Stomach smooth muscle (tissue), 2 donors: Measurements from ENCODE around the gene VHLL.
A peak's percentile ranks its signal among the peaks of the same experiment; 100 is the strongest.
"Not testable (repeated sequence)": the region's sequence is repeated elsewhere in the genome, so short reads cannot be mapped to it uniquely, and the experiment has no call there.

ENCODE experiments used
- H3K27ac ChIP-seq: one replicate; pipeline ENCODE4 v1.7.0; 2013; ENCODE audit warnings: mild to moderate bottlenecking, low read length, inconsistent platforms
- H3K27me3 ChIP-seq, 2 donors: one replicate each; pipeline ENCODE4 v1.7.0; 2013; ENCODE audit warnings: low read length in 2 of 2; ENCODE audit not compliant: insufficient read depth in 2 of 2, control insufficient read depth in 1 of 2
- H3K36me3 ChIP-seq, 2 donors: one replicate each; pipeline ENCODE4 v1.7.0; 2013; ENCODE audit warnings: low read length in 2 of 2; ENCODE audit not compliant: control insufficient read depth in 2 of 2, insufficient read depth in 2 of 2
- H3K4me1 ChIP-seq: one replicate; pipeline ENCODE4 v1.7.0; 2013; ENCODE audit warnings: low read length; ENCODE audit not compliant: control insufficient read depth, insufficient read depth
- H3K4me3 ChIP-seq, 2 donors: one replicate each; pipeline ENCODE4 v1.7.0; 2013; ENCODE audit warnings: low read length in 2 of 2
- H3K9ac ChIP-seq, 2 donors: one replicate each; pipeline ENCODE4 v1.7.0; 2013; ENCODE audit warnings: low read length in 2 of 2, mild to moderate bottlenecking in 1 of 2
- H3K9me3 ChIP-seq, 2 donors: one replicate each; pipeline ENCODE4 v1.7.0; 2013; ENCODE audit warnings: low read length in 2 of 2; ENCODE audit not compliant: control insufficient read depth in 2 of 2
- donor health status: healthy.
- donor health status: Pancreatic carcinoma.

The VHLL gene

DNA sequence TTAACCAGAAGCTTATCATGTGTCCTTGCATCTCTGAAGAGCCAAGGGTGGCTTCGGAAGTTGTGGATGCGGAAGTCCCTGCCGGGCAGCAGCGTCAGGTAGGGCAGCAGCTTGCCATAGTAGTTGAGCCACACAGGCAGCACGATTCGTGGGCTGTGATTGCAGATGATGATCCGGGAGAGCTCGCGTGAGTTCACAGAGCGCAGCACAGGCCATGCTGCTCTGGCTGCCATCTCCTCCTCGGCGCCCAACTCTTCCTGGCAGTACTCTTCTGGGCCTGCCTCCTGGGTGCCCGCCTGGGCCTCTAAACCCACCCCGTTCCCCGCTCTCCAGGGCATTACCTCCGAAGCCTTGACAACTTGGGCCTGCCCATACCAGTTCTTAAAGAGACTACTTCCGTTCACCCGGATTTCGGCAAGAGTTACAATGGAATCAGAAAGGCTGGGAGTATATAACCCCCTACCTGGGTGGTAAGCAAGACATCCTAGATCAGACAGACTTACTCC lies at the start of gene VHLL:
VHLL (minus strand) TSS at position 456 of the 506 bp plus-strand sequence; CDS start at position 338, 118 bp downstream.
- Histone ChIP-seq H3K4me1 (peaks cover 16% of the 10 kb centered on the region), H3K36me3 (no peaks in the 10 kb centered on the region), H3K9me3 (no peaks in the 10 kb centered on the region), H3K4me3 (no peak within 1 kb of the TSS), H3K27me3 (no peaks in the 10 kb centered on the region), H3K27ac (no peak within 1 kb of the TSS), H3K9ac (no peak within 1 kb of the TSS)

DNA sequence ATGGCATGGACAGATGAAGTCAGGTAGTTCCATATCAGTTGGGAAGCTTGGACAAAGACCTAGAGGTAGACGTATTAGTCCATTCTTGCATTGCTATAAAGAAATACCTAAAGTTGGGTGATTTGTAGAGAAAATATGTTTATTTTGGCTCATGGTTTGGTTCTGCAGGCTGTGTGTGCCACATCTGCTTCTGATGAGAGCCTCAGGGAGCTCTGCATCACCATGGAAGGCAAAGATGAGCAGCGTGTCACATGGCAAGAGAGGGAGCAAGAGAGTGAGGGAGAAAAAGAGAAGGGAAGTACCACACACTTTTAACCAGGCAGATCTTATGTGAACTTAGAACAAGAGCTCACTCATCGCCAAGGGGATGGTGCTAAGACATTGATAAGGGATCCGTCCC lies 48.2 kb upstream of the VHLL start:
- peaks cover 0 to 5% of the 10 kb centered on the region in 2 donors for H3K27me3 ChIP-seq
- no peaks in the 10 kb centered on the region for H3K36me3 ChIP-seq
- no peaks in the 10 kb centered on the region for H3K4me1 ChIP-seq
- H3K4me3 ChIP-seq, result no peak overlapping the region
- no peaks in the 10 kb centered on the region for H3K9me3 ChIP-seq
- H3K9ac ChIP-seq, result no peak overlapping the region
- H3K27ac ChIP-seq, result no peak overlapping the region

- H3K4me1 ChIP-seq, result no peaks in the 10 kb centered on the region
- no peak overlapping the region for H3K9ac ChIP-seq
- H3K27me3 ChIP-seq, result peaks cover 0 to 5% of the 10 kb centered on the region in 2 donors
- no peaks in the 10 kb centered on the region for H3K36me3 ChIP-seq
- H3K4me3 ChIP-seq, result no peak overlapping the region
- no peaks in the 10 kb centered on the region for H3K9me3 ChIP-seq
- no peak overlapping the region for H3K27ac ChIP-seq
These were observed 47.5 kb upstream of the VHLL start for GRCh38 chr1:156346636-156347035.

DNA sequence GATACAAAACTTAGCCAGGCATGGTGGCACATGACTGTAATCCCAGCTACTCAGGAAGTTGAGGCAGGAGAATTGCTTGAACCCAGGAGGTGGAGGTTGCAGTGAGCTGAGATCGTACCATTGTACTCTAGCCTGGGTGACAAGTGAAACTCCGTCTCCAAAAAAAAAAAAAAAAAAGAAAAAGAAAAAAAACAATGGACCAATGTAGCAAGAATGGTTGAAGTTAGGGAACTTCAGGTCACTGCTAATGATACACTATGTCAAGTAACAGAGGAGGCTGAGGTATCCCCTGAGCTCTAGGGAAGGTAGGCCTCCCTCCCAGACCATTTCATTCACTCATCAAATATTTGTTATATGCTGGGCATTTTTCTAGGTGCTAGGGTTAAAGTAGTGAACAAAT lies 46.9 kb upstream of the VHLL start:
- H3K27me3 ChIP-seq, H3K9ac ChIP-seq, H3K36me3 ChIP-seq, H3K4me1 ChIP-seq, H3K9me3 ChIP-seq, H3K27ac ChIP-seq, H3K4me3 ChIP-seq: not testable (repeated sequence)

- Histone ChIP-seq H3K4me3 (no peak overlapping the region), H3K9me3 (no peaks in the 10 kb centered on the region), H3K9ac (no peak overlapping the region), H3K27me3 (peaks cover 0 to 5% of the 10 kb centered on the region in 2 donors), H3K36me3 (no peaks in the 10 kb centered on the region), H3K27ac (no peak overlapping the region), H3K4me1 (no peaks in the 10 kb centered on the region)
These were observed 45.3 kb upstream of the VHLL start for GRCh38 chr1:156344409-156344808.

DNA sequence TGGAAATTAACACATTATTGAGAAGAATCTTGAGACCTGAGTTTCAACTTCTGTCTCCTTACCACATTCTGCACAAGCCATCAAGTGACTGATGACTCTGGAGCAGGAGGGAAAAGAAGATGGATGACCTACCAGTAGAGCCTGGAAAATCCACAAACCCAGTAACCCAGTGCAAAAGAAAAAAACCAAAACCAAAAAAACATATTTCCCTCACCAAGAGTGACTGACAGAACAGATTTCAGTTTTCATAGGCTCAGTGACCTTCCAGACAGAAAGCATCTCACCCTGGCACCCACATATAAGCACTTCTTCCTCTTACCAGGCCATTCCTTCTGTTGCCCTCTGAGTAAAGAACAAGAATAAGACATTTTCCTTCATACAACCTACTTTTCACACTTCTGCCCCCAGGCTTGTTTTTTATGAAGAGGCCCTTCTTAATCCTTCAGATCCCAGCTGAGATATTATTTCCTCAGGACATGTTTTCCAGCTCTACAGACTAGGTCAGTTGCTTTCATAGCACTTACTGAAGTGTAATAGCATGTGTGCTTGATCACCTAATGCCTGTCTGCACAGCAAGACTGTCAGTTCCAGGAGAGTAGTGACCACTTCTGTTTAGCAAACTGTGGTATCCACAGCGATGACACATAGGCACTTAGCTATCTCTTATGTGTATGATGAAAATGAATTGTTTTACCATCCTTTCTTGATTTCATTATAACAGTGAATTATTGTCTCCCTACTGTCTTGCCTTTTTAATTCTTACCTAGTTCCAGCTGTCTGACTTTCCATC lies 43.3 kb upstream of the VHLL start:
- Histone ChIP-seq H3K27ac (no peak overlapping the region), H3K27me3 (peaks cover 0 to 3% of the 10 kb centered on the region in 2 donors), H3K4me1 (peaks cover under 1% of the 10 kb centered on the region), H3K9ac (no peak overlapping the region), H3K4me3 (no peak overlapping the region), H3K36me3 (no peaks in the 10 kb centered on the region), H3K9me3 (no peaks in the 10 kb centered on the region)

DNA sequence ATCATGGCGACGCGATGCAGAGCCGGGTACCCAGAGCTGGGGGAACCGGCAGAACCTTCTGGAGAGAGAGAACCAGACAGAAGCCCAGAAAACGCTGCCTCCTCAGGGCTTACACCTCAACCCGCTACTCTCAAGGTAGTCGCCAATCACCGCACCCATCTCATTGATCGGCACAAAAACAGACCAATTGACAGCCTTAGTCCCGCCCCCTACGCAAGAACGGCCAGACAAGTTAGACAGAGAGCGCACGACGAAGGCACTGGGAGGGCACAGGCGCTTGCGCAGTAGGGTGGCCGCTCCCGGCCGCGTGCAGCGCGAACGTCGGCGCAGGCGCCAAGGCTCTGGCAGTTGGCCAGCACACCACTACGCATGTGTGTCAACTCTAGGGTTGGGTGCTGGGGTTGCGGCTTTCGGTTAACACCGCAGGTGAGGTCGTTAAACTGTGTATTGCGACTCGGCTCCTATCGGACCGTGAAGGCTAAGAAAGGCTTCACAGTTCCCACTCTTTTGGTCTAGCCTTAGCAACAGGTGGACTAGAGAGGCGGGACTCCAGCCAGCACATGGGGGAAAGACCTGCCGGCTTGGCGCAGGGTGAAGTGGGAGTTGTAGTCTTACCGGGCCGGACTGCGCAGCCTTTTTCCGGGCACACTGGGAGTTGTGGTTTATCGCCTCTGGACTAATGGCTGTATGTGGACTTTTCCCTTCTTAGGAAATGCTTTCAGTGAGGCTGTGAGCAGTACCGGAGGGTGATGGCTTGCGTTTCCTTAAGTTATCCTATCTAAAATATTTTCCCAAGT lies 39.3 kb upstream of the VHLL start, which contains the start of the genes CCT3 and TSACC:
CCT3 (minus strand) TSS at position 113 of the 797 bp plus-strand sequence; CDS start at position 5, 108 bp downstream.
TSACC (plus strand) TSS at position 347 of the 797 bp plus-strand sequence. CDS start 1,232 bp downstream, outside the sequence.
- peak within 1 kb of the TSS; percentile 85 to 98 for H3K4me3 ChIP-seq
- peak within 1 kb of the TSS; percentile 76 for H3K27ac ChIP-seq
- peaks cover 14 to 18% of the 10 kb centered on the region in 2 donors for H3K36me3 ChIP-seq

GRCh38 chr1:156337888-156338179 lies 38.7 kb upstream of the VHLL start:
- Histone ChIP-seq H3K4me1 (peaks cover 14% of the 10 kb centered on the region), H3K9me3 (no peaks in the 10 kb centered on the region), H3K27ac (peak overlapping the region; percentile 76), H3K9ac (peak overlapping the region; percentile 76 to 93), H3K27me3 (no peaks in the 10 kb centered on the region), H3K36me3 (peaks cover 16 to 21% of the 10 kb centered on the region in 2 donors), H3K4me3 (peak overlapping the region; percentile 85 to 98)

More for the DNA sequence above, 39.3 kb upstream of the VHLL start, which contains the start of the genes CCT3 and TSACC:
- Histone ChIP-seq H3K27me3 (no peaks in the 10 kb centered on the region), H3K9ac (peak within 1 kb of the TSS; percentile 76 to 93), H3K4me1 (peaks cover 14% of the 10 kb centered on the region), H3K9me3 (no peaks in the 10 kb centered on the region)

DNA sequence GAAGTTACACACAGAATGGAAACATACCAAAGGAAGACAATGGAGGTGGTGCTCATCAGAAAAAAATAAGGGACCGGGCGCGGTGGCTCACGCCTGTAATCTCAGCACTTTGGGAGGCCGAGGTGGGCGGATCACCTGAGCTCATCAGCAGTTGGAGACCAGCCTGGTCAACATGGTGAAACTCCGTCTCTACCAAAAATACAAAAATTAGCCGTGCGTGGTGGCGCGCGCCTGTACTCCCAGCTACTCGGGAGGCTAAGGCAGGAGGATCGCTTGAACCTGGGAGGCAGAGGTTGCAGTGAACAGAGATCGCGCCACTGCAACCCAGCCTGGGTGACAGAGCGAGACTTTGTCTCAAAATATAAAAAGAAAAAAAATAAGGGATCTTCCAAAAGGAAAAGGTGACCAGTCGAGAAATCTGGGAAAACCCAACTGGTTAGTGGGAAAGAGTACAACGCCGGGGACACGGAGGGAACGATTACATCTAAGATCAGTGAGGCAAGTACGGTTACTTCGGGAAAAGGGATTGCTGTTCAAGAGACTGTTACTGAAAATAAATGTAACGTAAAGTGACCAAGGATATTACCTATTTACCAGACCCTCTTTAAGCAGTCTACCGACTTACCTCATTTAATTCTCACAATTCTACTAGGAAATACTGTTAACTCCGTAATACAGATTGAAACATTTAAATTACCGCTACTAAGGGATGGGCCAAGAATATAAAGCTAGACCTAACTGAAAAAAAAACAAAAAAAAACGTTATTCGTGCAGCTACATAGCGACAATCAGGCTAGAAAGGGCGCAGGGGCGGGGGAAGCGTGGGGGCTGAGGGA lies 38.2 kb upstream of the VHLL start:
- H3K9me3 ChIP-seq, result no peaks in the 10 kb centered on the region
- peak overlapping the region; percentile 85 to 98 for H3K4me3 ChIP-seq
- H3K27ac ChIP-seq, result peak overlapping the region; percentile 76
- H3K36me3 ChIP-seq, result peaks cover 21 to 27% of the 10 kb centered on the region in 2 donors
- H3K4me1 ChIP-seq, result peaks cover 14% of the 10 kb centered on the region
- H3K27me3 ChIP-seq, result no peaks in the 10 kb centered on the region
- peak overlapping the region; percentile 76 to 93 for H3K9ac ChIP-seq

DNA sequence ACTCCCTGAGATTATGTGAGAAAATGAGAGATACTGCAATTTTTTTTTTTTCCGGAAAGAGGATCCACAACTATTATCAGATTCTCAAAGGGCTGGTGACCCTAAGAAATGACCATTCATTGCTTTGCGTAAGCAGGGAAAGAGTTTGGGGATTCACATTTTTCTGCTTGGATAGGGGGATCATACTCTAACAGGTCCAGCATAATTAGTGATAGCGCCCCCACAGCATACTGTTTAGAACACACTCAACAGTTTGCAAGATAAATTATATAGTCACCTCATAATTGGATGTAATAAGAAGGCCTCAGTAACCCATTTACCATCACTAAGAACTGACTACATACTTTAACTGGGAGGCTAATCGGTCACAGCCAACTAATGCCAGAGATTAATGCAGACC lies 37.1 kb upstream of the VHLL start:
- peak overlapping the region in 1 of 2 donors; percentile 14 for H3K9ac ChIP-seq
- H3K27me3 ChIP-seq, result no peaks in the 10 kb centered on the region
- peaks cover 14% of the 10 kb centered on the region for H3K4me1 ChIP-seq
- peaks cover 26 to 27% of the 10 kb centered on the region in 2 donors for H3K36me3 ChIP-seq
- H3K4me3 ChIP-seq, result peak overlapping the region; percentile 85 to 98
- H3K9me3 ChIP-seq, result no peaks in the 10 kb centered on the region
- H3K27ac ChIP-seq, result no peak overlapping the region
